SH-SY5Y (cell line): ENCODE measurements around the gene CUL4B.

Source experiments
- GATA2 ChIP-seq: IDR thresholded peaks from 2 replicates; pipeline ENCODE4 v1.6.1; 2011; ENCODE audit warnings: mild to moderate bottlenecking, low read depth, low read length
- GATA3 ChIP-seq: IDR thresholded peaks from 2 replicates; pipeline ENCODE4 v1.6.1; 2011; ENCODE audit warnings: low read depth, mild to moderate bottlenecking, low read length, moderate library complexity

GRCh38 chrX:120568035-120568434 is 7.3 kb upstream of the CUL4B start:
- TF ChIP-seq GATA2, result no peak
- TF ChIP-seq GATA3, result no peak
